GM23248 (cell line): ENCODE measurements around the gene TXNRD1.
"Not testable (repeated sequence)": the region's sequence is repeated elsewhere in the genome, so short reads cannot be mapped to it uniquely, and the experiment has no call there.

Experiments
- EZH2 ChIP-seq: fragments of 200-600 bp; sonication (generic); IDR thresholded peaks from 2 replicates; pipeline ENCODE4 v1.6.1; 2018; ENCODE audit warnings: antibody characterized with exemption, mild to moderate bottlenecking; ENCODE audit not compliant: insufficient read depth, poor library complexity, severe bottlenecking
- EZH2phosphoT487 ChIP-seq: fragments of 200-600 bp; sonication (generic); IDR thresholded peaks from 2 replicates; pipeline ENCODE4 v1.6.1; 2018; ENCODE audit warnings: antibody characterized with exemption, moderate library complexity, mild to moderate bottlenecking, low read depth; ENCODE audit not compliant: insufficient read depth

- not testable (repeated sequence) for TF ChIP-seq EZH2, EZH2phosphoT487
Measured at GRCh38 chr12:104265436-104265835, 49.9 kb downstream of the TXNRD1 start.
